Renal cortical epithelial cell (primary cell): ENCODE data around the gene STAC. TPM values are rescaled to one million over a fixed set of nuclear protein-coding genes. Genes with fewer than 3 reads are reported as not detected.
A peak's percentile ranks its signal among the peaks of the same experiment; 100 is the strongest.
"Not testable (repeated sequence)": the region's sequence is repeated elsewhere in the genome, so short reads cannot be mapped to it uniquely, and the experiment has no call there.

ENCODE experiments used
- DNase-seq: peaks from one replicate; pipeline ENCODE4 v3.0.0-alpha.2; 2011; ENCODE audit warnings: low read depth
- total RNA-seq: library from RNA; depleted of rRNA; stranded (reverse); fragments of >200 nt; gene quantifications from 2 replicates; pipeline ENCODE4 v1.2.3, GENCODE V29; 2014

Gene STAC
- total RNA-seq, 1 donor from 2014 or later = 22.4 TPM

DNA sequence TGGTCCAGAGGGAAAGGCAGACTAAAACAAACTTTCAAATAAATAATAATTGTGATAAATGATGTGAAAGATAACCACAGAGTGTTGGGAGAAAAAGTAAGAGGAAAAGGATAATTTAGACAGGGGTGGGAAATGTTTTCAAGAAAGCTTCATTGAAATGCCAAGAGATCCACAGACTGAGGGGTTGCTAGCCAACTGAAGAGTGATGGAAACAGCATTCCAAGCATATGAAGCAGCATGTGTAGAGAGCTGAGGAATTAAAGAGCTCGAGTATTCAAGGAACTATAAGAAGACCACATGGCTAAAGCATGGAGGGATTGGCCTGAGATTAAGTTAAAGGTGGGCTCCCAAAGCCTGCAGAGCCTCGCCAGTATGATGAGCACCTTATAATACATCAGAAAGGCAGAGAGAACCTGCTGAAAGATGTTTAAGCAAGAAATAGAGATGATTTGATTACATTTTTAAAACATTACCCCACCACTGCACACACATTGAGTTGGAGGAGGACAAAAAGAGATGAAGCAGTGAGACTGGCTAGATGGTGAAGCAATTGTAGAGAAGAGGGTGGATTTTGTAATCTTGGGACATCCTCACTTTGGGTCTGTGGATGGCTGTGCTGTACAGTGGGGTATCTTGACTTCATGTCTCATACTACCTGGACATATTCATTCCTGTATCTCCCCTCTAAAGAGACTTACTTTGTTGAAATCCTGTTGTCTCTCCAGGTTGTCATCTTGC, 100.8 kb downstream of the STAC start:
- peak; percentile 34 for DNase-seq

DNA sequence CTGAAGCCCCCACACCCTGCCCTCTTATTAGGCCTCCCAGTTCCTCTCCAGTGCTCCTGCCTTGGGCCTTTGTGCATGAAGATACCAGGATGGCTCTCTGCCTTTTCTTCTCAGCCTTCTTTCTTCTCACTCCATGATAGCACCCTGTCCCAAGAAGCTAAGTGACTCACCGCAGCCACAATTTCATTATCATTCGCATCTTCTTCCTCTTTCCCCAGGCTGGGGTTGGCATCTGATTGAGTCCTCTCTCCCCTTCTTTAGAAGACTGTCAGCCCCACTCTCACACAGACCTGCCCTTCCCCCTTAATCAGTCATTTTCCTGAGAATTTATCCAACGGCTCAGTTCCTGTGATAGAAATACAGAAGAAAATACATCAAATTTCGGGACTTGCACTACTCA, 102.0 kb downstream of the STAC start:
- DNase-seq = no peak

DNA sequence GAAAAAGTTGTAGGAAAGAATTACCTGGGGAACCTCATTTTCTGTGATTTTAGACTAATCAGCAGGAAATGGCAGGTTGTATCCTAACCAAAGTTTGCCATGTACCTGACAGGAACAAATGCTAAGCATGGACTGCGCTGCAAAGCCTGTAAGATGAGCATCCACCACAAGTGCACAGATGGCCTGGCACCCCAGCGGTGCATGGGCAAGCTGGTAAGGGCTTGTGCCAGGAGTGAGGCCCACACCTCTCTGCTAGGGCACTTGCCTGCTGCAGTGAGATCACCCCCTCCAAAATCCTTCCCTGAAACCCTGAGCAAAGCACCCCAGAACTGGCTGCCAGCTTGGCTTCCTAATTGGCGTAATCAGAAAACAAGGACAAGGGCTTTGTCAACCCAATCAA, 102.6 kb downstream of the STAC start:
- DNase-seq = no peak

DNA sequence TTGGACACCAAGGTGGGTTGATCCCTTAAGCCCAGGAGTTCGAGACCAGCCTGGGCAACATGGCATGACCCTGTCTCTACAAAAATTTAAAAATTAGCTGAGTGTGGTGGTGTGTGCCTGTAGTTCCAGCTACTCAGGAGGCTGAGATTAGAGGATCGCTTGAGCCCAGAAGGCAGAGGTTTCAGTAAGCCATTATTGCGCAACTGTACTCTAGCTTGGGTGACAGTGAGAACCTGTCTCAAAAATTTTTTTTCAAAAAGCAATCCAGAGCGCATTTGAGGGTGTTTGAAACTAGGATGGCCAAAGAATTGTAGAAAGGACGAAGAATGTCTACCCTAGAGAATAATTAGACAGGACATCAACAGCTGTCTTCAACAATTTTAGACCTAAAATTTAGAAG, 103.4 kb downstream of the STAC start:
- no peak for DNase-seq

DNA sequence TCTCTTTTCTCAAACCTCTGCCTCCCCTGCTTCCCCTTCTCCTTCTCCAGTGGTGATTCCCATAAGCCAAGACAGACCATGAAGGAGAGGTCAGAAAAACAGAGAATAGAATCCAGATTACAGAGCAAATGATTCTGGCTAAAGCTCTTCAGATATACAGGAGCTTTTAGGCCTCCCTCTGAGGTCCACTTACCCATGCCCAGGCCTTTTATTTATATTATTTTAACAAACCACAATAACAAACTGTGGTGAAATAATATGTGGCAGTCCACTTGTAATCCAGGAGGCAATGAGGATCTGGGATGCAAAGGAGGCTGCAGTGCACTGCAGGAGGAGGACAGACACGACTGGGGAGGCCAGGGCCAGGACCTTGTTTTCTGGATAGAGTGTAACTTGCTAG, 104.1 kb downstream of the STAC start:
- DNase-seq = no peak

DNA sequence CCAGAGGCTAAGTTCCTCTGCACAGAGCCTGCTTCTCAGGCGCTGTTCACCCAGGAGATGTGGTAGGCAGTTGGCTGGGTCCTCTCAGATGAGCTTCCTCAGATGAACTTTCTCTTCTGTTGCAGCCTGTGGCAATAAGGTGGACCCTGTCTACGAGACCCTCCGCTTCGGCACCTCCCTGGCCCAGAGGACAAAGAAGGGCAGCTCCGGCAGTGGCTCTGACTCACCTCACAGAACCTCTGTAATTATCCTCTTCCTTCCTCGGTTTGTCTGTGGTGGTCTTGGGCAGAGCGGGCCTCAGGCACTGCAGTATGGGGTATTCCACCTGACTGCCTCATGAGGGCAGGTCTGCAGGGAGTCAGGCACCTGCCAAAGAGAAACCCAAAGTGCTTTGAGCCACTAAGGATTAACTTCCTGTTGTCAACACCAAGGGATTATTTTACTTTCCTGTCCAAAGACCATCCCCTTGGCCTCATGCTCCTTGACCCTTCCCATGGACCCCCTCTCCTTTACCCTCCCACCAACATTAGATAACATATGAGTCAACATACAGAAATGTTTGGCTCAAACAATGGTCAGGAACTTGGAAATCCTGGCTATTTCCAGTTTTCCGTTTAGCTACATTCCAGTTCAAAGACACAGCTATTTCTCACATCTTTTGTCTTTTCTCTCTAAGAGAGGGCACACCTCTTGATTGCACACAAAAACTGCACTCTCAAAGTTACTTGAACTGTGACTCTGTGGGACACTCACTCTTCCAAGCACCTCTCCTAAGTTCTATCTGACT, 105.9 kb downstream of the STAC start:
- DNase-seq = peak; percentile 21

DNA sequence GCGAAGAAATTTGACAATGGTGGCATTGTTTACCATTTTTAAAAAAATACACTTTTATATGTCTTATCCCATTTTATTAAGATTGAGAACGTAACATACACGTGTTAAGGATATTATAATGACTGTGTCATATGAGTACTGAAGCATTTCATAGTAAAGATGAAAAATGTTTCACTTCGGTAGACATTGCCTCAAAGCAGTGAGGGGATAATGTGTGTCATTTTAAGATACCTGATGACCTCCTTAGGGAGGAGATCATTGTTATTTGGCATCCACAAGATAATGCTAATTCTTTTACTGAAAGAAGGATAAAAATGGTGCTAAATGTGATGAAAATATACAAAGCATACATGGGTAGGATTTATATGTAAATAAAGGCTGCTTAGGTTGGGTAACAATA, 107.3 kb downstream of the STAC start:
- no peak for DNase-seq

DNA sequence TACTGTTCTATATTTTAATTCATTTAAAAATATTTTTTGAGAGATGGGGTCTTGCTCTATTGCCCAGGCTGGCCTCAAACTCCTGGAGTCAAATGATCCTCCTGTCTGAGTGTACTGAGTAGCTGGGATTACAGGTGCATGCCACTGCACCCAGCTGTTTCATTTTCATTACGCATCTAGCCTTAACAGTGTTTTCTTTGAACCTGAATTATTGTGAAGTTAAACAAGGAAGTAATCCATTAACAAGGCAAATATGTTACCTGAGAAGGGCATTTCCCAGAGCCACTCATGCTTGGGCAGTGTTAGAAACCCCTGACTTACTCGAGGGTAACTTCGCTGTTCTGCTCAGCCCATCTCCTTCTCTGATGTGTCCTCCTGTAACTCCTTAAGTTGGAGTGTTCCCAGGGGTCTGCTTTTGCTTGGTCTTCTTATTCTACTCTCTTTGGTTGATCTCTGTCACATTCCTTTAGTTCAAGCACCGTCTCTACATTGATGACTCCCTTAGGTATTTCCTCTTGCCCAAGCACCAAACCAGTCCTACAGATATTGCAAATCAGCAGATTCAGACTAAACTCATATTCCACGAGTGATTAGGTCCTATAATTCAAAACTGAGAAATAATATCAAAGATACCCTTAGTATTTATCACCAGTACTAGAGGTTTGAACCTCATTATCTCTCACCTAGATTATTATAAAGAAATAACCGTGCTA, 107.9 kb downstream of the STAC start:
- peak; percentile 97 for DNase-seq

DNA sequence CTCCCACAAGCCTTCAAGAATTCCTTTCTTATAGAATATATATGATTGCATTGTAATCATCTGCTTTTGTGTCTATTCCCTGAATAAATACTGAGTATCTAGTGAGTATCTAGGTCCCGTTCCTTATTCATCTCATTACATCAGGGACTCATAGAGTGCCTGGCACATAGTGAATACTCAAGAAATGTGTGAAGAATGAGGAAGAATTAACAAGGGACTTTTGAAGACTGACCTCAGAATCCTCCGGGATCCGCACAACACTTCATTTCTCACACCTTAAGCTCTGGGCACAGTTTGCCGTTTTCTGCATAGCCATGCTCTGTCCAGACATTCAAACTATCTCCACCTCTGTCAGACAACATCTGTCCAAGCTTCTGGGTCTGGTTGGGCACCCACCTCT, 108.8 kb downstream of the STAC start:
- DNase-seq = peak; percentile 55

DNA sequence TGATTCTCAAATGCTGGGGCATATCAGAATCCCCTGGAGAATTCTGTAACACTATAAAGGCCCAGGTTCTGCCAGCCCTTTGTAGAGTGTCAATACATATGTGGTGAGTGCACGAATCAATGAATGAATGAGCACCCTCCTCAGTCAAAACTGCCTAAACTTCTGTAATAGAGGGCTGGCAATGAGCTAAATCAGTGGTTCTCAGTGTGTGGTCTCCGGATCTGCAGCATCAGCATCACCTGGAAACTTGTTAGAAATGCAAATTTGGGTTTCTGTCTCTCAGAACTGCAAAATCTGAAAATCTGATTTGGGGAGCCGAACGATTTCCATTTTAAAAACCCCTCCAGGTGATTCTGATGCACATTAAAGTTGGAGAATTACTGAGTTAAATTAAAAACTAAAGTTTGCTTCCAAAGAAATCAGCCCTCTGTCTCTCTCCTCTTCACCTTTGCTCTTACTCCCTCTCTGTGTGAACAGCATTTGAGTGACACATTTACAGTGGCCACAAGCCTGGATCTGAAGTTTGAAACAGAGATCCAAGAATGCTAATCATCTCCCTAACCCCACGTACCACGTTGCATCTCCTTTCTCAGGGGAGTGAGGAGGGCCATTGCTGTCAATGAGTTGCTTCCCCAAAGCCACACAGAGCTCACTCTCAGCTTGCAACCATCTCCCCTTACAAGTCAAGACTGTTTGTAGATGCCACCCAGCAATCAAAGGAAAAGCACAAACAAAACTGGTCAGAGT, 109.5 kb downstream of the STAC start:
- peak; percentile 58 for DNase-seq

DNA sequence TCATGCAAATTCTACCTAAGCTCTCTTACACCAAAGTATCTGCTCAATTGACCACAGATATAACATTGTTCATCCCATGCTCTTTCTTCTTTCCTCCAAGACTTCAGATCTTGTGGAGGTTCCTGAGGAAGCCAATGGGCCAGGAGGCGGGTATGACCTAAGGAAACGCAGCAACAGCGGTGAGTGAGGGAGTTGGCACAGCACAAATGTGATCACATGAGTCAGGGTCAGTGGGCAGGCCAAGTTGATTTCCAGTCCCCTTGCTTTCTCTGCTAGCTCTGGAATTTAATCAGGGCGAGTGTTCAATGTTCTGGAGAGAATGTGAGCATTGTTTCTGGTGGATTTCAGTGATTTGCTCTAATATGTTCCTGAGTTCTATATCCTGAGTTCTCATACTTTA, 112.7 kb downstream of the STAC start:
- peak; percentile 73 for DNase-seq

DNA sequence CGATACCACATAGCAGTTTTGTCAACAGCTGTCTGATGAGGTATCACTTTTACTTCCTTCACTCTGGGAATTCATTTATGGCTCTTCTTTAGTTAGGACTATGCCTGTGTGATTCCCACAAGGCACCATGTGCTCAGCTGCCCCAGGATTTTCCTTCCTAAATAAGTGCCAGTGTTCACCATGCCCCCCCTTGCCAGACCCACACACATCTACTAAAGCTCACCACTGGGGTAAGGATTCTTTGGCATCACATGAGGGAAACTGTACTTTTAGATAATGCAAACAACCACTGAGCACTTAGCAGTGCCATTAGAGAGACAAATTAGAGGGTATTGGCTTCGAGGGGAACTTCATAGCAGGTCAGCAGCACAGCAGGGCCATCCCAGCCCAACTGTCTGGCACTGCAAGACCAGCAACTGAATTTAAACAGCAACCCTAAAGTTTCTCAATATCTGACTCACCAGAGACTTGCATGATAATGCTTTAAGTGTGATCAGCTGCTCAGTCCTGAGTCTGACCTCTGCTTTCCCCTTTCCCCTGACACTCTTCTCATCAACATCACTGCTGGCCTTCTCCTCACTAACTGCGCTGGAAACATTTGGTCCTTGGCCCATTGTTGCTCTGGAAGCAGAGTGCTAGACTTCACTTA, 114.3 kb downstream of the STAC start:
- peak; percentile 90 for DNase-seq

DNA sequence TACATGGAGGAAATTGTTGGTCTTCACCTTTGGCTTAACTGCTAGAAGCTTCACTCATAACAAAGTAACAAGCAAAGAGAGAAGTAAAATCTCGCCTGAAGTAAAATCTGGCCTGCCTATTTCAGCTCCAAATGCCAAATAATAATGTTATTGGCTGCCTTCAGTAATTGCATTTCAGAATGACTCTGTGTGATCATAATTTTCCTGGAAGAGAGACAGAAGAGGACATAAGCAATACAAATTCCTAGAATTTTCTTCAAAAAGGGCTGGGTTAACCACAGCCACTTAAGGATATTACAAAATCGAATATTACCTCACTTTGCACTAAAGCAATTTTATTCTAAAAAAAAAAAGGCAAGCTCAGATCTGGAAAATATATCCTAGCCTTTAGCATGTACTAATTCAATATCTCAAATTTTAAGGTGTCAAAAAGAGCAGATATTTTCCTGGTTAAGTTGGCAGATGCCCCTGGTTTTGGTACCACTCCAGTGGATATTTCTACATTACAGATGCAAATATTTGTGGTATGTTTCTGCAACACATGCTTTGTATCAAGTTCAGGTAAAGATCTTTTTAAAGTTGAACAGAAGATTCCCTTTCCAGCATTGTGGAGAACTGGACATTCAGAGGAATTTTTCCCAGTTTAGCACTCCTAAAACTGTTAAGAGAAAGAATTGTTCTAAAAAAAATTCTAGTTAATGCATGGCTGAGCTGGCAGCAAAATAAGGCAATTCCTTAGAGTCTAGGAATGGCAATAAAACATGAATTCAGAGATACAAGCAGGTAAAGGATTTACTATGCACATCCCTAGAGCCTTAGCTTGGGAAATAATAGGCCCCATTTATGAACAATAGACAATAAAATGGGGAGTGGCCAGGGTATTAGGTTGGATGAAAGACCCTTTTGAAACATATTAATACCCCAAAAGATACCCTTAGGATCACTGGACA, 116.7 kb downstream of the STAC start:
- peak; percentile 75 for DNase-seq

DNA sequence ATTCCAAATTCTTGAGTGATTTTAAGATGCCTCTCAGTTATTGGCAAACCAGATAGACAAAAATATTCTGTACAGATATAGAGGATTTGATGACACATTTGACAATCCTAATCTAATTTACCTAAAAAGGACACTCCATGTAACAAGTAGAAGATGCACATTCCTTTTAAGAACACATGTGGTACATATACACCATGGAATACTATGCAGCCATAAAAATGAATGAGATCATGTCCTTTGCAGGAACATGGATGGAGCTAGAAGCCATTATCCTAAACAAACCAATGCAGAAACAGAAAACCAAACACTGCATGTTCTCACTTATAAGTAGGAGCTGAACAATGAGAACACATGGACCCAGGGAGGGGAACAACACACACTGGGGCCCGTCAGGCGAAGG, 119.7 kb downstream of the STAC start:
- DNase-seq = not testable (repeated sequence)

DNA sequence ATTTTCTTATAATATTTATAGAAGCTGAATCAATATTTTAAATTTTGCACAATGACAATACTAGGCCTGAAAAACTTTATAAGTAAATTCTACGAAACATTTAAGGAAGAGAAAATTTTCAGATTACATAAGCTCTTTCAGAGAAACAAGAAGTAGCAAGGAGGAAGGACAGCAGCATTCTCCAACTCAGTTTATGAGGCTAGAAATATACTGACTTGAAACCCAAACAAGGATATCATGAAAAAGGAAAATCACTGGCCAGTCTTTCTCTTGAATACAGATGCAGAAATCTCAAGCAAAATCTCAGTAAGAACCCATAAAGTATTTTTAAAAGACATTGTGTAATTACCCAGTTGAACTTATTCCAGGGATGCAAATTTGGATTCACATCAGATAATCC, 121.3 kb downstream of the STAC start:
- DNase-seq = no peak

DNA sequence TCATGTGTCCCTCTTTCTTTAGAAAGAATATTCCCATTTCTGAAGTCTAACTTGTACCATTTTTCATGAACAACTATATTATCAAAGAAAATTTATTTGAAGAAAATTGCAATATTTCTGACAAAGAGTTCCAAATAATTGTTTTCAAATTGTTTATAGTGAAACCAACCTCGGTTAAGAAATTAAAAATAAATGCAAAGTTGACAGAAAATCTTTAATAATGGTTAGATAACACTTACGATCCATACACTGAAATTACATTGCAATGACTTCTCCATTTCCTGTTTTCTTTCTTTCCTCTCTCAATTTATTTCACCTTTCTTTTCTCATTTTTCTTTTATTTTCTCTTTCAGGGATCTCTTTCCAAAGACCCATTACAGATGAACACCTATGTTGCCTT, 125.1 kb downstream of the STAC start:
- no peak for DNase-seq

DNA sequence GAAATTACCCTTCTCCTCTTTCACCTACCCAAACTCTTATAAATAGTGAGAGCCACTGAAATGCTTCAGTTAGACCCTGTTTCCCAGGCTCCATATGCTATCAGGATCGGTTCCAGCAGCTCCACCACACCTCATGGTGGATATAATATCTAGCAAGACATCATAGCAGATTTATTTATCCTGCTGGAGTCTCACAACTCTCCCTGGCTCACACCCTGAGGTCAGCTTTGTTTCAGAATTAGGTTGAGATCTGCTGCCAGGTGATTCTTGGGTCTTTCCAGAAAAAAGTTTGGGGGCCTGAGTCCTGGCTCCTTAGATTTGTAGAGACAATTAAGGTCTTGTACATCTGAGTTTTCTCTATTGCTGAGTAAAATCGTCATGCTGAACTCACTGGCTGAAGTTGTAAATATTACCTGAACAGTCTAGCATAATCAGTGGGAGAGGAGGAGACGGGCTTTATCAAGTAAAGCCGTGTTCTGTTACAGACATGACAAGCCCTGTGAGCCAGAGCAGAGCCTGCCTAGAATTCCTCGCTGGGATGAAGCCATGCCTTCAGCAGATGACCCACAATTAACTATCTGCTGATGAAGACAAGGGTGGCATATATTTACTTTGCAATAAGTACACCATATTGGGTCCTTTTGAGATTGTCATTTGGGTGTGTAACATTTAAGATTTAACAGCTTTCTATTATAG, 131.6 kb downstream of the STAC start:
- DNase-seq = no peak

DNA sequence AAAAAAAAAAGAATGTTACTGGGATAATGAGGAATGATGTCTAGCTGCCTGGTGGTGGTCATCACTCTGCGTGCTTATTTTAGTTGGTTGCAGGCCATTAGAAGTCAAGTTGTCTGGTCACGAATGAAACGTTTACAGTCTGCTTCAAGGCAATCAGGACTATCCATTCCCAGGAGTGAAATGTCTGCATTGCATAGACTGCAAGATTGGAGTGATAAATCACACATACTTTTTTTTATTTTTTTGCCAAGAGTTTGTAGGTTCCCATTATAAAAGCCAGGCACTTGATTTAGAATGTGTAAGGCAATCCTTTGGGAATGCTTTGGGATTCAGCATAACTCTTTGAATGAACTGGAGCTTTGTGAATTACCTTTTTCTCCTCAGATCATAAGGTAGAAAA, 132.3 kb downstream of the STAC start:
- DNase-seq = no peak

DNA sequence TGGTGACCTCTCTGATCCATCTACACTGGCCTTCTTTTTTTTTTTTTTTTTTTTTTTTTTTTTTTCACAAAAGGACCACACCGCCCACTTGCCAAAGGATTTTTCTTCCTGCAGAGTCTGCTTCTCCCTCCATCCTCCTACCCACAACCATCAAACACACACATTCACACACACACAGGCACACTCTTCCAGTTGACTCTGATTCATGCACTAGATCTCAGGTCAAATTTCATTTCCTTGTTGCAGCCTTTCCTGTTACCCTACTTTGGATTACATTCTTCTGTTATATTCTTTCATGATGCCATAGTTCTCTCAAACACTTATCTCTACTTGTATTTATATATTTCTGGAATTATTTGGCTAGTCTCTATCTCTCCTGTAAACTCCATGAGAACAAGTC, 133.9 kb downstream of the STAC start:
- peak; percentile 54 for DNase-seq

DNA sequence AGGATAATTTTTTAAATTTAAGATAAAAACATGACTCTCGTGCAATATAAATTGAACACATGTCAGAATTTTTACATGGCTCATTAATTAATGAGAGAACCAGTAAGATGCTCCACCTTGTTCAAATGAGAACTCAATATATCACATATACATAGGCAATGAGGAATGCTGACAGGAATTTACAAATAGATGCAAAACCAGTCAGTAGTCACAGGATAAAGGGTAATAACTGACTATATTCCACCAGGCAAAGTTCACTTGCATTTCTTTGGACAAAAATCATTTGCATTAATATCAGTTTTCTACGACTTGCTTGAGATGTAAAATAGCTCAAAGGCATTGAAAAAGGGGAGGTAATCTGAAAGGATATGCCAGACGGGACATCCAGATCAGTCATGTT, 139.4 kb downstream of the STAC start:
- DNase-seq = no peak
